Uterus (tissue), 2 donors: ENCODE measurements around the gene SMIM5.

Experiments
- POLR2A ChIP-seq, 2 donors: fragments of 450-650 bp; IDR thresholded peaks; one replicate each; pipeline ENCODE4 v1.6.1; 2016; ENCODE audit warnings: antibody characterized with exemption in 2 of 2, mild to moderate bottlenecking in 1 of 2, moderate library complexity in 1 of 2
- TF ChIP-seq, protein P1 (sequence below), 4 experiments: fragments of 200-600 bp in 2 of 4; fragments of 450-650 bp in 2 of 4; sonication (generic) in 2 of 4; IDR thresholded peaks; one replicate each; pipeline ENCODE4 v1.5.1; 2016 to 2019; ENCODE audit warnings: antibody characterized with exemption in 4 of 4, mild to moderate bottlenecking in 2 of 4, moderate library complexity in 1 of 4

DNA sequence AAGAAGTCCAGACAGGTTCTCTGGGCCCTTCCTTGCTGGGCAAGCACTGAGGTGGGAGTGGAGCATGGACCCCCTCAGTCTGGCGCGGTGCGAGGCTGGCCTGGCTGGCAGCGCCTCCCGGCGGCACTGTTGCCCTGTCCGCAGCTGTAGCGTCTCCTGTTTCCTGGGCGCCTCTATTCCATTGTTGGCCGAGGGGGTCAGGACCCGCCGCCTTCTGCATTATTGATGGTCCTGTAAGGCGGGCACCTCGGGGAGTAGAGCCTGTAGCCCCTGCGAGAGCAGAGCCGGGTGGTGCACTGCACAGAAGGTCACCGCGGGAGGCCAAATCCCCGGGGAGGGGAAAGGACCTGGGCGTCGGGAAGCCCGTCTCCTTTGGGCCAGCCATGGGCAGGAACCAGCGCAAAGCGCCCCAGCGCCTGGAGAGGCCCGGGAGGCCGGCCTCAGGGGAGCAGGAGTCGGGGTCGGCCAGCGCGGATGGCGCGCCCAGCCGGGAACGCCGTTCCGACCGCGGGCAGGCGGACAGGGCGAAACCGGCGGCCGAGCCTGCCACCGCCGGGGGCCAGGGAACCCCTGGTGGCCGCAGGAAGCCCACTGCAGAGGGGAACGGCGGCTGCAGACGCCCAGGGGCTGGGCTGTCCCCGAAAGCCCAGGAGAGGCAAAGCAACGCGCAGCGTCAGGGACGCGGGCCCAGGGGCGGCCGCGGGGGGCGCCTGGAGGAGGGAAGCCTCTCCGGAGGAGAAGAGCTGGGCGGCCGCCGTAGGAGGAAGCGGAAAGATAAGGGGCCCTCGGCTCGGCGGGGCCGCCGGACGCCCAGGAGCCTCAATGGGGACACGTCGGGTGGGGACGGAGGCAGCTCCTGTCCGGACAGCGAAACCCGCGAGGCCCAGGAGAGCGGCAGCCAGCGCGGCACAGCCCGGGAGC, 45.3 kb upstream of the SMIM5 start, which contains the start of gene MYO15B:
- peak in 1 of 2 donors; percentile 35 for TF ChIP-seq POLR2A (IDR thresholded peaks at IDR 0.05)
- TF ChIP-seq, protein P1, sequence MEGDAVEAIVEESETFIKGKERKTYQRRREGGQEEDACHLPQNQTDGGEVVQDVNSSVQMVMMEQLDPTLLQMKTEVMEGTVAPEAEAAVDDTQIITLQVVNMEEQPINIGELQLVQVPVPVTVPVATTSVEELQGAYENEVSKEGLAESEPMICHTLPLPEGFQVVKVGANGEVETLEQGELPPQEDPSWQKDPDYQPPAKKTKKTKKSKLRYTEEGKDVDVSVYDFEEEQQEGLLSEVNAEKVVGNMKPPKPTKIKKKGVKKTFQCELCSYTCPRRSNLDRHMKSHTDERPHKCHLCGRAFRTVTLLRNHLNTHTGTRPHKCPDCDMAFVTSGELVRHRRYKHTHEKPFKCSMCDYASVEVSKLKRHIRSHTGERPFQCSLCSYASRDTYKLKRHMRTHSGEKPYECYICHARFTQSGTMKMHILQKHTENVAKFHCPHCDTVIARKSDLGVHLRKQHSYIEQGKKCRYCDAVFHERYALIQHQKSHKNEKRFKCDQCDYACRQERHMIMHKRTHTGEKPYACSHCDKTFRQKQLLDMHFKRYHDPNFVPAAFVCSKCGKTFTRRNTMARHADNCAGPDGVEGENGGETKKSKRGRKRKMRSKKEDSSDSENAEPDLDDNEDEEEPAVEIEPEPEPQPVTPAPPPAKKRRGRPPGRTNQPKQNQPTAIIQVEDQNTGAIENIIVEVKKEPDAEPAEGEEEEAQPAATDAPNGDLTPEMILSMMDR (IDR thresholded peaks at IDR 0.05) = peak; percentile 19 to 70 (median 52)
